HEK293 (cell line): ENCODE data around the gene ERCC6L.
A peak's percentile ranks its signal among the peaks of the same experiment; 100 is the strongest.

ENCODE experiments used
- CTCF ChIA-PET: fragments of 350-600 bp; formaldehyde crosslinking; extraction: SDS; loops from one replicate; lab custom pipeline; 2021; ENCODE audit warnings: antibody characterized with exemption; lab: Yijun Ruan, JAX
- POLR2A ChIA-PET: fragments of 300-600 bp; formaldehyde crosslinking; extraction: SDS; loops from one replicate; lab custom pipeline; 2020; ENCODE audit warnings: antibody characterized with exemption, inconsistent platforms; lab: Yijun Ruan, JAX
- H3K27ac ChIP-seq: fragments of 200-500 bp; sonication (Bioruptor generic); 2 replicates; pipeline ENCODE4 v1.5.1; 2014; ENCODE audit warnings: low read depth, low read length, control low read depth, inconsistent platforms; ENCODE audit errors: extremely low read depth
- H3K36me3 ChIP-seq, 2 experiments: fragments of 200-500 bp in 1 of 2; sonication (Bioruptor generic) in 1 of 2; 1 replicate in 1 of 2; 2 replicates in 1 of 2; pipeline ENCODE4 v1.5.1; 2014 to 2017; ENCODE audit warnings: inconsistent platforms in 2 of 2, low read length in 2 of 2; ENCODE audit not compliant: control insufficient read depth in 2 of 2, insufficient read depth in 1 of 2
- H3K4me1 ChIP-seq: fragments of 200-500 bp; sonication (Bioruptor generic); 2 replicates; pipeline ENCODE4 v1.5.1; 2014; ENCODE audit warnings: mild to moderate bottlenecking, low read length, inconsistent platforms; ENCODE audit not compliant: control insufficient read depth, insufficient read depth
- H3K4me3 ChIP-seq: 2 replicates; pipeline ENCODE4 v1.5.1; 2011; ENCODE audit warnings: low read depth, mild to moderate bottlenecking, control low read depth, low read length, moderate library complexity
- H3K9me3 ChIP-seq: fragments of 200-500 bp; sonication (Bioruptor generic); 2 replicates; pipeline ENCODE4 v1.5.1; 2014; ENCODE audit warnings: low read depth, low read length, inconsistent platforms; ENCODE audit not compliant: control insufficient read depth, insufficient read depth
- BCL11A ChIP-seq: fragments of 450-650 bp; formaldehyde crosslinking; IDR thresholded peaks from 2 replicates; pipeline ENCODE4 v1.5.1; 2016; ENCODE audit warnings: low read depth, missing biosample characterization, missing genetic modification characterization
- IKZF3 ChIP-seq: fragments of 450-650 bp; IDR thresholded peaks from 2 replicates; pipeline ENCODE4 v1.5.0; 2018; ENCODE audit warnings: missing biosample characterization, mild to moderate bottlenecking, missing genetic modification characterization, moderate library complexity
- KLF1 ChIP-seq: fragments of 450-650 bp; formaldehyde crosslinking; IDR thresholded peaks from 2 replicates; pipeline ENCODE4 v1.5.1; 2016; ENCODE audit warnings: missing biosample characterization, missing genetic modification characterization
- KLF7 ChIP-seq: fragments of 450-650 bp; formaldehyde crosslinking; IDR thresholded peaks from 2 replicates; pipeline ENCODE4 v1.5.1; 2016; ENCODE audit warnings: missing biosample characterization, missing genetic modification characterization, borderline replicate concordance
- PATZ1 ChIP-seq: fragments of 450-650 bp; formaldehyde crosslinking; IDR thresholded peaks from 2 replicates; pipeline ENCODE4 v1.5.1; 2016; ENCODE audit warnings: missing biosample characterization, missing genetic modification characterization
- PRDM10 ChIP-seq: fragments of 450-650 bp; formaldehyde crosslinking; IDR thresholded peaks from 2 replicates; pipeline ENCODE4 v1.5.1; 2016; ENCODE audit warnings: missing biosample characterization, missing genetic modification characterization
- SALL2 ChIP-seq: fragments of 450-650 bp; formaldehyde crosslinking; IDR thresholded peaks from 2 replicates; pipeline ENCODE4 v1.5.0; 2017; ENCODE audit warnings: missing biosample characterization, mild to moderate bottlenecking, missing genetic modification characterization, borderline replicate concordance
- YY1 ChIP-seq: fragments of 450-650 bp; formaldehyde crosslinking; IDR thresholded peaks from 2 replicates; pipeline ENCODE4 v1.5.1; 2018; ENCODE audit warnings: missing biosample characterization, missing genetic modification characterization
- ZBTB1 ChIP-seq: fragments of 450-650 bp; formaldehyde crosslinking; IDR thresholded peaks from 2 replicates; pipeline ENCODE4 v1.5.1; 2016; ENCODE audit warnings: missing biosample characterization, missing genetic modification characterization
- ZEB2 ChIP-seq: fragments of 450-650 bp; formaldehyde crosslinking; IDR thresholded peaks from 2 replicates; pipeline ENCODE4 v1.5.1; 2016; ENCODE audit warnings: missing biosample characterization, missing genetic modification characterization
- ZFP37 ChIP-seq: fragments of 450-650 bp; formaldehyde crosslinking; IDR thresholded peaks from 2 replicates; pipeline ENCODE4 v1.5.1; 2016; ENCODE audit warnings: missing biosample characterization, missing genetic modification characterization
- ZIC2 ChIP-seq: fragments of 450-650 bp; formaldehyde crosslinking; IDR thresholded peaks from 2 replicates; pipeline ENCODE4 v1.5.1; 2016; ENCODE audit warnings: missing biosample characterization, missing genetic modification characterization
- ZNF174 ChIP-seq: fragments of 450-650 bp; formaldehyde crosslinking; IDR thresholded peaks from 2 replicates; pipeline ENCODE4 v1.5.0; 2017; ENCODE audit warnings: missing biosample characterization, mild to moderate bottlenecking, missing genetic modification characterization
- ZNF529 ChIP-seq: fragments of 450-650 bp; formaldehyde crosslinking; IDR thresholded peaks from 2 replicates; pipeline ENCODE4 v1.5.1; 2017; ENCODE audit warnings: missing genetic modification characterization, missing biosample characterization; ENCODE audit not compliant: insufficient replicate concordance
- ZNF549 ChIP-seq: fragments of 450-650 bp; IDR thresholded peaks from 2 replicates; pipeline ENCODE4 v1.5.1; 2018; ENCODE audit warnings: missing biosample characterization, missing genetic modification characterization, mild to moderate bottlenecking, inconsistent platforms, moderate library complexity
- ZNF558 ChIP-seq: fragments of 450-650 bp; formaldehyde crosslinking; IDR thresholded peaks from 2 replicates; pipeline ENCODE4 v1.5.1; 2016; ENCODE audit warnings: missing biosample characterization, missing genetic modification characterization
- ZNF561 ChIP-seq: fragments of 450-650 bp; IDR thresholded peaks from 2 replicates; pipeline ENCODE4 v1.5.1; 2018; ENCODE audit warnings: missing biosample characterization, missing genetic modification characterization, borderline replicate concordance
- ZNF585B ChIP-seq: fragments of 450-650 bp; formaldehyde crosslinking; IDR thresholded peaks from 2 replicates; pipeline ENCODE4 v1.5.1; 2016; ENCODE audit warnings: missing biosample characterization, missing genetic modification characterization
- ZNF596 ChIP-seq: fragments of 450-650 bp; IDR thresholded peaks from 2 replicates; pipeline ENCODE4 v1.5.0; 2018; ENCODE audit warnings: missing biosample characterization, mild to moderate bottlenecking, missing genetic modification characterization, moderate library complexity
- ZNF664 ChIP-seq: fragments of 450-650 bp; formaldehyde crosslinking; IDR thresholded peaks from 2 replicates; pipeline ENCODE4 v1.5.1; 2016; ENCODE audit warnings: missing biosample characterization, missing genetic modification characterization
- ZNF704 ChIP-seq: fragments of 450-650 bp; formaldehyde crosslinking; IDR thresholded peaks from 2 replicates; pipeline ENCODE4 v1.5.1; 2016; ENCODE audit warnings: missing biosample characterization, missing genetic modification characterization
- ZNF843 ChIP-seq: fragments of 450-650 bp; formaldehyde crosslinking; IDR thresholded peaks from 2 replicates; pipeline ENCODE4 v1.5.1; 2016; ENCODE audit warnings: missing biosample characterization, missing genetic modification characterization

ERCC6L gene

GRCh38 chrX:72271091-72271788 is 32.4 kb upstream of the ERCC6L start:
- ChIA-PET CTCF (interaction anchor here (0.9 to 3.9 kb wide), 4 partner anchors 8 to 29 kb away, joined by 3 to 28 read pairs (median 4); partner anchors contain the start of gene RPS4X), POLR2A (interaction anchor here (0.7 to 3.1 kb wide), 7 partner anchors 8 to 252 kb away, joined by 3 to 19 read pairs (median 4); partner anchors contain the start of genes ERCC6L and PIN4)
- H3K4me3 ChIP-seq, result no peak overlapping the region

GRCh38 chrX:72270316-72270866 is 31.6 kb upstream of the ERCC6L start:
- Histone ChIP-seq H3K4me1 (peaks cover 5% of the 10 kb centered on the region), H3K4me3 (no peak overlapping the region), H3K36me3 (peaks cover 86 to 98% of the 10 kb centered on the region in 2 experiments), H3K27ac (no peak overlapping the region), H3K9me3 (no peaks in the 10 kb centered on the region)
- POLR2A ChIA-PET, result interaction anchor here (0.7 to 3.1 kb wide), 11 partner anchors 8 to 251 kb away, joined by 3 to 19 read pairs (median 4); partner anchors contain the start of genes ERCC6L and PIN4
- CTCF ChIA-PET, result interaction anchor here (0.6 to 3.9 kb wide), 4 partner anchors 8 to 355 kb away, joined by 3 to 28 read pairs (median 4); partner anchors contain the start of gene RPS4X
- TF ChIP-seq YY1 (tag by site-specific recombination) (no peak), SALL2 (no peak), IKZF3 (tag by site-specific recombination) (0 out of 2 replicates have a peak, but pooled peaks have one; percentile 15), ZFP37 (tag by site-specific recombination) (0 out of 2 replicates have a peak, but pooled peaks have one; percentile 13), ZNF529 (tag by site-specific recombination) (no peak), ZBTB1 (tag by site-specific recombination) (no peak)

More at GRCh38 chrX:72271091-72271788, 32.4 kb upstream of the ERCC6L start:
- no peaks in the 10 kb centered on the region for H3K9me3 ChIP-seq
- no peak for TF ChIP-seq ZNF174
- TF ChIP-seq PRDM10, result peak; percentile 22; the same call in 1 of the 2 replicates
- TF ChIP-seq ZNF596, result no peak
- no peak for TF ChIP-seq ZNF664 (tag by site-specific recombination)
- TF ChIP-seq ZNF585B (tag by site-specific recombination), result no peak
- no peak for TF ChIP-seq ZIC2 (tag by site-specific recombination)
- no peak for TF ChIP-seq BCL11A (tag by site-specific recombination)
- no peak for TF ChIP-seq ZNF843 (tag by site-specific recombination)
- TF ChIP-seq, all 188 proteins: peak for 1
- Histone ChIP-seq H3K36me3 (peaks cover 95 to 99% of the 10 kb centered on the region in 2 experiments), H3K27ac (peak overlapping the region; percentile 34; the same call in 1 of the 2 replicates), H3K4me1 (peaks cover 10% of the 10 kb centered on the region)

GRCh38 chrX:72269671-72270251 is 30.9 kb upstream of the ERCC6L start:
- Histone ChIP-seq H3K27ac (no peak overlapping the region), H3K36me3 (peaks cover 80 to 92% of the 10 kb centered on the region in 2 experiments), H3K4me3 (no peak overlapping the region), H3K4me1 (peaks cover 2% of the 10 kb centered on the region; the same call in 1 of the 2 replicates), H3K9me3 (no peaks in the 10 kb centered on the region)
- ChIA-PET POLR2A (interaction anchor here (0.7 to 4.3 kb wide), 8 partner anchors 7 to 88 kb away, joined by 3 to 100 read pairs (median 8); partner anchors contain the start of genes PIN4 and RPS4X), CTCF (interaction anchor here (0.6 to 3.9 kb wide), 4 partner anchors 9 to 355 kb away, joined by 3 to 28 read pairs (median 4); partner anchors contain the start of gene RPS4X)
- TF ChIP-seq PATZ1 (tag by site-specific recombination) (0 out of 2 replicates have a peak, but pooled peaks have one; percentile 30), IKZF3 (tag by site-specific recombination) (no peak), ZNF561 (tag by site-specific recombination) (no peak), KLF7 (no peak), KLF1 (no peak), ZEB2 (tag by site-specific recombination) (no peak), ZNF704 (tag by site-specific recombination) (no peak), YY1 (tag by site-specific recombination) (no peak), ZNF558 (tag by site-specific recombination) (no peak), ZNF549 (tag by site-specific recombination) (no peak)
